ENCODE measurements around the gene WDPCP. TPM values are rescaled to one million over a fixed set of nuclear protein-coding genes. Genes with fewer than 3 reads are reported as not detected.
"Not testable (repeated sequence)": the region's sequence is repeated elsewhere in the genome, so short reads cannot be mapped to it uniquely, and the experiment has no call there.

The WDPCP gene
- total RNA-seq, 1 donor from 2014 or later = 5.3 TPM

GRCh38 chr2:63438181-63438580, 150.1 kb downstream of the WDPCP start:
- ATAC-seq = no peak

GRCh38 chr2:63436488-63436887, 151.8 kb downstream of the WDPCP start:
- no peak for ATAC-seq

- no peak for ATAC-seq
Measured at GRCh38 chr2:63435070-63435469, 153.2 kb downstream of the WDPCP start.

GRCh38 chr2:63434024-63435001, 154.0 kb downstream of the WDPCP start:
- ATAC-seq = no peak

- no peak for ATAC-seq
Measured at GRCh38 chr2:63432373-63432772, 155.9 kb downstream of the WDPCP start.

GRCh38 chr2:63425606-63426005, 162.7 kb downstream of the WDPCP start:
- no peak for ATAC-seq

GRCh38 chr2:63425079-63425416, 163.2 kb downstream of the WDPCP start:
- no peak for ATAC-seq

- peak; percentile 45 for ATAC-seq
Measured at GRCh38 chr2:63424329-63425078, 163.8 kb downstream of the WDPCP start.

GRCh38 chr2:63422556-63422955, 165.7 kb downstream of the WDPCP start:
- ATAC-seq = no peak

GRCh38 chr2:63408530-63408929, 179.7 kb downstream of the WDPCP start:
- no peak for ATAC-seq

- no peak for ATAC-seq
Measured at GRCh38 chr2:63406641-63407040, 181.6 kb downstream of the WDPCP start.

GRCh38 chr2:63403820-63404219, 184.5 kb downstream of the WDPCP start:
- no peak for ATAC-seq

GRCh38 chr2:63402889-63403288, 185.4 kb downstream of the WDPCP start:
- ATAC-seq = not testable (repeated sequence)

- no peak for ATAC-seq
Measured at GRCh38 chr2:63399156-63399555, 189.1 kb downstream of the WDPCP start.

GRCh38 chr2:63379451-63379850, 208.8 kb downstream of the WDPCP start:
- ATAC-seq = no peak

GRCh38 chr2:63378589-63378988, 209.7 kb downstream of the WDPCP start:
- ATAC-seq = peak; percentile 71

- no peak for ATAC-seq
Measured at GRCh38 chr2:63374341-63374740, 213.9 kb downstream of the WDPCP start.

- ATAC-seq = no peak
Measured at GRCh38 chr2:63372549-63372948, 215.7 kb downstream of the WDPCP start.

GRCh38 chr2:63369146-63369545, 219.1 kb downstream of the WDPCP start:
- no peak for ATAC-seq

- peak; percentile 78 for ATAC-seq
Measured at GRCh38 chr2:63364866-63365265, 223.4 kb downstream of the WDPCP start.

GRCh38 chr2:63357722-63358121, 230.6 kb downstream of the WDPCP start:
- ATAC-seq = not testable (repeated sequence)

- ATAC-seq = no peak
Measured at GRCh38 chr2:63347361-63347760, 240.9 kb downstream of the WDPCP start.

- no peak for ATAC-seq
Measured at GRCh38 chr2:63346411-63346810, 241.9 kb downstream of the WDPCP start.

- no peak for ATAC-seq
Measured at GRCh38 chr2:63345285-63345633, 243.0 kb downstream of the WDPCP start.
